CD4-positive, alpha-beta T cell treated with Interleukin-1 beta for 1 hour (primary cell): ENCODE data around the gene PRPF38A.
"Not testable (repeated sequence)": the region's sequence is repeated elsewhere in the genome, so short reads cannot be mapped to it uniquely, and the experiment has no call there.

Experiments
- DNase-seq, 2 donors: peaks; one replicate each; pipeline ENCODE4 v3.0.0-alpha.2; 2020 to 2022

The PRPF38A gene

GRCh38 chr1:52404116-52404974, at the start of gene PRPF38A, which contains the start of gene ORC1:
Gene PRPF38A, plus strand, starts transcription at chr1:52404602. Its CDS starts 148 bp downstream, at chr1:52404750.
Gene ORC1, minus strand, starts transcription at chr1:52404423. Its CDS starts 2,200 bp downstream, at chr1:52402223.
- peak; percentile 96 to 97 for DNase-seq

GRCh38 chr1:52355436-52355835, 49.0 kb upstream of the PRPF38A start:
- DNase-seq = no peak

- no peak for DNase-seq
These were observed 48.4 kb upstream of the PRPF38A start for GRCh38 chr1:52355847-52356505.

GRCh38 chr1:52356818-52357355, 47.5 kb upstream of the PRPF38A start:
- DNase-seq = no peak

GRCh38 chr1:52357397-52357796, 47.0 kb upstream of the PRPF38A start:
- no peak for DNase-seq

GRCh38 chr1:52358851-52359497, 45.4 kb upstream of the PRPF38A start:
- no peak for DNase-seq

GRCh38 chr1:52359676-52360594, 44.5 kb upstream of the PRPF38A start:
- DNase-seq = no peak

- no peak for DNase-seq
These were observed 43.8 kb upstream of the PRPF38A start for GRCh38 chr1:52360595-52360968.

- peak in 1 of 2 donors; percentile 9 for DNase-seq
These were observed 40.1 kb upstream of the PRPF38A start for GRCh38 chr1:52364235-52364839.

- peak in 1 of 2 donors; percentile 36 for DNase-seq
These were observed 39.2 kb upstream of the PRPF38A start for GRCh38 chr1:52365071-52365745.

GRCh38 chr1:52365746-52366516, 38.5 kb upstream of the PRPF38A start, which contains the start of gene CC2D1B:
Gene CC2D1B, minus strand, starts transcription at chr1:52366205. Its CDS starts 1,585 bp downstream, at chr1:52364620.
- DNase-seq = peak; percentile 100

GRCh38 chr1:52366517-52366827, 37.9 kb upstream of the PRPF38A start:
- no peak for DNase-seq

- no peak for DNase-seq
These were observed 37.1 kb upstream of the PRPF38A start for GRCh38 chr1:52367272-52367671.

GRCh38 chr1:52368383-52369172, 35.8 kb upstream of the PRPF38A start:
- DNase-seq = peak; percentile 58 to 62

- not testable (repeated sequence) for DNase-seq
These were observed 34.6 kb upstream of the PRPF38A start for GRCh38 chr1:52369851-52370250.

GRCh38 chr1:52385376-52385775, 19.0 kb upstream of the PRPF38A start:
- DNase-seq = no peak

GRCh38 chr1:52386458-52386857, 17.9 kb upstream of the PRPF38A start:
- no peak for DNase-seq

- DNase-seq = no peak
These were observed 11.2 kb upstream of the PRPF38A start for GRCh38 chr1:52393174-52393573.

- no peak for DNase-seq
These were observed 4.8 kb upstream of the PRPF38A start for GRCh38 chr1:52399629-52400028.
